GM21825 (cell line): ENCODE data around the gene NKAP.
"Not testable (repeated sequence)": the region's sequence is repeated elsewhere in the genome, so short reads cannot be mapped to it uniquely, and the experiment has no call there.

Experiments
- ATAC-seq: cut with Tn5 transposase; IDR thresholded peaks from one replicate; pipeline ENCODE4 v1.9.1; 2021; ENCODE audit warnings: mild to moderate bottlenecking, moderate library complexity; ENCODE audit not compliant: unreplicated experiment

Gene NKAP

GRCh38 chrX:119943185-119943988, at the start of gene NKAP:
Gene NKAP (minus strand): TSS chrX:119943751. CDS start chrX:119943605, 146 bp downstream.
- ATAC-seq = peak; percentile 73

DNA sequence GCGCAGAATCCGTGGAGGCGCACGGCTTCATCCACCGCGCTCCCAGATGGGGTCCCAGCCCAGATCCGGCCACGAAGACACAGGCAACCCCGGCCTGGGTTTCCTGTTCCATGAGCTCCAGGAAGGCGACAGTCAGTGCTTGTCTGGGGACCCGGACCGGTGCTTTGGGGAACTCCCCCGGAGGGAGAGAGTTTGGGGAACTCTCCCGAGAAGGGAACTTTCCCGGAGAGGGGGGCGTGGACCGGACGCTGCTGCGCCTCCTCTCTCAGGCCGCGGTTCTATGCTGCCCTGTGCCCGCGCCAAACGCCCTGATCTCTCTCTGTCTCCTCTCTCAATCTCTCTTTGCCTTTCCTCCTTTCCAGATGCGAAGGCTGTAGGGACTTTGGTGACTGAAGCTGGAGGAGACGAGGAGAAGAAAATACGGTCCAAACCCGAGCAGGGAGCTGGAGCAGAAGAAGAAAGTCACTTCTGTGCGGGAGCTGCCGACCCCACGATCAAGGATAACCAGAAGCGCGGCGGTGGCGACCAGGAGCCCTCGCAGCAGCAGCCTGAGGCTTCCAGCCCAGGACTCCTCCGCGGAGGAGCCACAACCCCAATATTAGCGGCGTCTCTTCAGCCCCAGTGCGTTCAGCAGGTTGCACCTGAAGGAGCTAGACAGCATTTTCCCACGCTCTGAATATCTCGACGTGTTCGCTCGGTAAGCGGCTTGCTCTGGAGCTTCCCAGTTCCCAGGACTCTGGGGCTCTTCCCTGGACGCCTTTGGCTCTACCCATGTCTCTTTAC, 47.6 kb upstream of the NKAP start:
- no peak for ATAC-seq

DNA sequence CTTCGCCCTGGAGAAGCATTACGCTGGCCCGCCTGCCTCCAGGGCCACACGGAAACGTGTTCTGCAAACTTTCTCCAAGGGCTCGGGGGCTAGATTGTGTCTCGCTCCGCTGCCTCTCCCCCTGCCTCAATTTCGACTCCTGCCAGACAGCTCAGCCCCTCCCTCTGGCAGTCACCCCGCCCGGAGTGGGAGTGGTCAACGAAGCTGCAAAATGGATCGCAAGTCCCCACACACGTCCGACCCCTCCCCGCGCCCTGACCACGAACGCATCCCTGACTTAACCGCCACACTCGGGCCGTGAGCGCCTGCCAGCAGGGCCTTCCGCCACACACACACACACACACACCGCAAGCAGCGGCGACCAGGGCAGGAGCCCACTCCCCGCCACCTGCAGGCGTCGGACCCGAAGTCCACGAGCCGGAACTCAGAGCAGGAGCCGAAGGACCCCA, 47.0 kb upstream of the NKAP start:
- ATAC-seq = no peak

DNA sequence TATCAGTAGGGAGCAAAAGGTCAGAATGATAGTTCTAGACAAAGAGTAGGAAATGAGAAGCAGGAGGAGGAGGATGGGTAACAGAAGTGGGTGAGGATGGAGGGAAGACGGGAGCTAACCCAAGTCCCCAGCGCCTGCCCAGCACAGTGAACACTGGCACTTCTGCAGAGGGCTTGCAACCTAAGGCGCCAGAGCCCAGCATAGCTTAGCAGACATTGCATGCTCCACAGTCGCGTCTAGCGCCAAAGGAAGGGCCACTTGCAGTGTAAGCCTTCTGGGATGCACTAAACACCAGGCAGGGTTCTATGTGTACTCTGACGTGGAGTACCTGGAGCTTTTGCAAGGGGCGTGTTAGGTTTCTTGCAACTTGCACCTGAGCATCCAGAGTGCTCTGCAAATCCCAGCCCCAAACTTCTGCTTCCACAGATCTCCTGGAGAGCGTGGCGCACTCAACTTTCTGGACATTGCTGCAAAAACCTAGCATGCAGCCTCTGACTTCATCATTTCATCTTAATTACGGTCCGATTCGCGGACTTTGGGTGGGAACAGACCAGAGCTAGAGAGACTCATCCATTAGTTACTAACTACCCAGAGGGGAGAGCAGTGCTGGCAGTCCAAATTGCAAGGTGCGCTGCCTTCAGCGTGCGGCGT, 46.5 kb upstream of the NKAP start:
- no peak for ATAC-seq

- no peak for ATAC-seq
Observed at GRCh38 chrX:119986203-119986602, 42.7 kb upstream of the NKAP start.

GRCh38 chrX:119984652-119985051, 41.1 kb upstream of the NKAP start:
- ATAC-seq = no peak

DNA sequence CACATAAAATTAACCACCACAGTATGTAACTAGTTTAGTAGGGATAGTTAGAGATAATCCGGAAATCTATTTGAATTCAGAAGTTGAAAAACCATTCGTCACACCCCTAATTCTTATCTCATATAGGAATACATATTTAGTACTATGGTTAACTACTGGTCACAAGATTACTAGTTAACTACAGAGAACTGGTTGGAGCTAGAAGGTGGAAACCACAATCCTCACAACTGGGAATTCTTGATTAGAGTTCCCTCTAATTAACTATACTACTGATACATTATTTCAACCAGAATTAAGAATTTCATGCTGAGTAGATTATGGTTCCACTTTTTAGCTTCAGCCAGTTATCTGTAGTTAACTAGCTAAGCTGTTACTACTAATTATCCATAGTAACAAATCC, 39.9 kb upstream of the NKAP start:
- no peak for ATAC-seq

- ATAC-seq = no peak
Observed at GRCh38 chrX:119982145-119982544, 38.6 kb upstream of the NKAP start.

- no peak for ATAC-seq
Observed at GRCh38 chrX:119981286-119982070, 37.9 kb upstream of the NKAP start.

DNA sequence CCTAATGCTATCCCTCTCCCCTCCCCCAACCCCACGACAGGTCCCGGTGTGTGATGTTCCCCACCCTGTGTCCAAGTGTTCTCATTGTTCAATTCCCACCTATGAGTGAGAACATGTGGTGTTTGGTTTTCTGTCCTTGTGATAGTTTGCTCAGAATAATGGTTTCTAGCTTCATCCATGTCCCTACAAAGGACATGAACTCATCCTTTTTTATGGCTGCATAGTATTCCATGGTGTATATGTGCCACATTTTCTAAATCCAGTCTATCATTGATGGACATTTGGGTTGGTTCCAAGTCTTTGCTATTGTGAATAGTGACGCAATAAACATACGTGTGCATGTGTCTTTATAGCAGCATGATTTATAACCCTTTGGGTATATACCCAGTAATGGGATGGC, 33.6 kb upstream of the NKAP start:
- not testable (repeated sequence) for ATAC-seq

DNA sequence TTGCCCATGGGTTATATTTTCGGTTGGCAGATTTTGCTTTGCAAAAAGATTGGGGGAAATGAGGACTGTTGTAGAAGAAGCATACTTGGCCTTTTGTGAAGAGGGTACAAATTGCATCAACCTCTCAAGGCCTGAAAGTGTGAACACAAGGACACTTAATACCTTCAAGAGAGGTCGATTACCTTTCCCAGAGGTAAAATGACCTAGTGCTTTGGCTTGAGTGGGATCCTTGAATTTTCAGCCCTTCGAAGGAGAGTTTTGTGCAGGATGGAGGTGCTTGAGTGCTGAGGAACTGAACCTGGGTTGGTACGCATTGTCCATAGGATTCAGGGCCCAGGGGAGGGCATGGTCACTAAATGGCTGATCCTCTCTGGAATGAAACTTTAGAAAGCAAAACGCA, 27.6 kb upstream of the NKAP start:
- ATAC-seq = no peak

- ATAC-seq = no peak
Observed at GRCh38 chrX:119970574-119970973, 27.0 kb upstream of the NKAP start.

- not testable (repeated sequence) for ATAC-seq
Observed at GRCh38 chrX:119966837-119967236, 23.3 kb upstream of the NKAP start.

DNA sequence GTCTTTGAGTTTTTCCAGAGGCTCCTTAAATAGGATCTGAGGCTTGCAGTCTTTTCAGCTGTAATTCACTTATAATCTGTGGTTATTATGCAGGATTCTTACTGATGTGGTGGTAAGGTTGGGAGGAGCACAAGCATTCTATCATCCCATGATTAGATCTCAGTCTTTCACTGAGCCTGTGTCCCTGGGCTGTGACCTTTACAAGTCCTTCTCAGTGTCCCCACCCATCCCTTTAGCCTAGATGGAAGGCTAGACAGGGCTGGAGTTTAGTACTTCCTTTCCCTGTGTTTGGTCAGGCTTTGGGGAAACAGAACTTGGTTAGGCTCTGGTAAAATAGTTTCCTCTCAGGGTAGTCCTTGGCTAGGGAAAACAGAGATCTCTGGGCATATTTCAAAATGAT, 17.1 kb upstream of the NKAP start:
- no peak for ATAC-seq

DNA sequence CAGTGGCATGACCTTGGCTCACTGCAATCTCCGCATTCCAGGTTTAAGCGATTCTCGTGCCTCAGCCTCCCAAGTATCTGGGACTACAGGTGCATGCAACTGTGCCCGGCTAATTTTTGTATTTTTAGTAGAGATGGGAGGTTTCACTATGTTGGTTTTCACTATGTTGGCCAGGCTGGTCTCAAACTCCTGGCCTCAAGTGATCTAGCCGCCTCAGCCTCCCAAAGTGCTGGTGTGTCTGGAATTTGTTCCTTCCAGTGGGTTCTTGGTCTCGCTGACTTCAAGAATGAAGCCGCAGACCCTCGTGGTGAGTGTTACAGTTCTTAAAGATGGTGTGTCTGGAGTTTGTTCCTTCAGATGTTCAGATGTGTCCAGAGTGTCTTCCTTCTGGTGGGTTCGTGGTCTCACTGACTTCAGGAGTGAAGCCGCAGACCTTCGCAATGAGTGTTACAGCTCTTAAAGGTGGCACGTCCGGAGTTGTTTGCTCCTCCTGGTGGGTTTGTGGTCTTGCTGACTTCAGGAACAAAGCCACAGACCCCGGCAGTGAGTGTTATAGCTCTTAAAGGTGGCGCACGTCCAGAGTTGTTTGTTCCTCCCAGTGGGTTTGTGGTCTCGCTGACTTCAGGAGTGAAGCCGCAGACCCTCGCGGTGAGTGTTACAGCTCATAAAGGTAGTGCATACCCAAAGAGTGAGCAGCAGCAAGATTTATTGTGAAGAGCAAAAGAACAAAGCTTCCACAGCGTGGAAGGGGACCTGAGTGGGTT, 12.4 kb upstream of the NKAP start:
- ATAC-seq = not testable (repeated sequence)

DNA sequence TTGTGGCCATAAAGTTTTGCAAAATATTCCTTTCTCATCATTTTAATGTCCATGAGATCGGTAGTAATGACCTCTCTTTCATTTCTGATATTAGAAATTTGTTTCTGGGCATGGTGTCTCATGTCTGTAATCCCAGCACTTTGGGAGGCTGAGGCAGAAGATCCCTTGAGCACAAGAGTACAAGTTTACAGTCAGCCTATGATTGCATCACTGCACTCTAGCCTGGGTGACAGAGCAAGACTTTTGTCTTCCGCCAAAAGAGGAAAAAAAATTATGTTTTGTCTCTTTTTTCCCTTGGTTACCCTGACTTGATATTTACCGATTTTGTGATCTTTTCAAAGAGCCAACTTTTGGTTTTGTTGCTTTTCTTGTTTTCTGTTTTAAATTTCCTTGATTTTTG, 10.8 kb upstream of the NKAP start:
- ATAC-seq = no peak

- ATAC-seq = no peak
Observed at GRCh38 chrX:119948381-119948780, 4.8 kb upstream of the NKAP start.

DNA sequence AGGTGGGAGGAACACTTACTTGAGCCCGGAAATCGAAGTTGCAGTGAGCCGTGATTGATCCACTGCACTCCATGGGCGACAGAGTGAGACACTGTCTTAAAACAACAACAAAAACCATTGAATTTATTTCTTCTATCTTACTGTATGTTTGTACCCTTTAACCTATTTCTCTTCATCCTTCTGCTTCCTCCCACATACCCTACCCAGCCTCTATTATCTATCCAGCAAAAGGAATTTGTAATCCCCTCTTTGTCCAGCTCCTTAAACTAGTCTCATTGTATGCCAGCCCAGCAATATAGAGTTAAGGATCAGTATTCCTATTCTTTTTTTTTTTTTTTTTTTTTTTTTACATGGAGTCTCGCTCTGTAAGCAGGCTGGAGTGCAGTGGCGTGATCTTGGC, 1.9 kb upstream of the NKAP start:
- no peak for ATAC-seq

- no peak for ATAC-seq
Observed at GRCh38 chrX:119942831-119943184, 743 bp downstream of the NKAP start.

DNA sequence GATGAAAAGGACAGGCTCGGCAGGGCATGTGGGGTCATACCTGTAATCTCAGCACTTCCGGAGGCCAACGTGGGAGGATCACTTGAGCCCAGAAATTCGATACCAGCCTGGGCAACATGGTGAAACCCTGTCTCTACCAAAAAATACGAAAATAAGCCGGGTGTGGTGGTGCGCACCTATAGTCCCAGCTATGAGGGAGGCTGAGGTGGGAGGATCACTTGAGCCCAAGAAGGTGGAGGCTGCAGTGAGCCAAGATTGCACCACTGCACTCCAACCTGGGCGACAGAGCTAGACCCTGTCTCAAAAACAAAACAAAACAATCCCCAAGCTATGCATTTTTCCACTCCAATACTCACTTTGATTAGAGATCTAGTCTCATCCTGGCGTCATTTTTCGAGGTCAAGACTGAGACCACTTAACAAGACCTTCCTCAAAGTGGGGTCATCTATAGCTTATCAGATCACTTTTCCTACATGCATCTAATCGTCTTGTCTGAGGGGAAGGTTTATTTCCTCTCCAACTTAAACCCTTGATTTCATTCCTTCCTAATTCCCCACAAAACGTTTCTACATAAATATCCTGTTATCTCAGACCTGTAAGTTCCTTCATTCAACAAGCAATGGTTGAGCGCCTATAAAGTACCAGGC, 1.3 kb downstream of the NKAP start:
- no peak for ATAC-seq
